GM12891 (cell line): ENCODE results near the gene MTURN.
A peak's percentile ranks its signal among the peaks of the same experiment; 100 is the strongest.

Experiments used
- DNase-seq: peaks from one replicate; pipeline ENCODE4 v3.0.0; 2011; ENCODE audit warnings: low spot score; ENCODE audit not compliant: insufficient read length
- FAIRE-seq: peaks from 2 replicates; lab custom pipeline; 2011; peaks lifted over from hg19 to GRCh38; lab: Jason Lieb, UNC
- PAX5 ChIP-seq: IDR thresholded peaks from 2 replicates; pipeline ENCODE4 v1.6.1; 2011; ENCODE audit warnings: low read length, moderate library complexity, mild to moderate bottlenecking; ENCODE audit not compliant: insufficient read depth, severe bottlenecking
- POLR2A ChIP-seq: IDR thresholded peaks from 2 replicates; pipeline ENCODE4 v1.6.1; 2011; ENCODE audit warnings: low read depth, low read length, control low read depth
- POLR2AphosphoS5 ChIP-seq: IDR thresholded peaks from 2 replicates; pipeline ENCODE4 v1.6.1; 2011; ENCODE audit warnings: low read depth, low read length, control low read depth
- POU2F2 ChIP-seq: IDR thresholded peaks from 2 replicates; pipeline ENCODE4 v1.6.1; 2011; ENCODE audit warnings: low read depth, mild to moderate bottlenecking, control low read depth, low read length, moderate library complexity
- SPI1 ChIP-seq: IDR thresholded peaks from 2 replicates; pipeline ENCODE4 v1.6.1; 2011; ENCODE audit warnings: low read depth, low read length, control low read depth
- TAF1 ChIP-seq: IDR thresholded peaks from 2 replicates; pipeline ENCODE4 v1.6.1; 2011; ENCODE audit warnings: low read depth, low read length, control low read depth

The MTURN gene

GRCh38 chr7:30112103-30112713 lies 22.6 kb upstream of the MTURN start:
- no peak for TF ChIP-seq POU2F2
- TF ChIP-seq SPI1: no peak
- TF ChIP-seq POLR2A: no peak
- no peak for TF ChIP-seq POLR2AphosphoS5
- DNase-seq (no peak), FAIRE-seq (no peak)

- DNase-seq: no peak
- TF ChIP-seq SPI1: no peak
- TF ChIP-seq TAF1: no peak
- no peak for TF ChIP-seq POLR2AphosphoS5
- TF ChIP-seq POU2F2: no peak
- no peak for TF ChIP-seq PAX5
- TF ChIP-seq POLR2A: no peak
- FAIRE-seq: no peak
These were observed 21.6 kb upstream of the MTURN start for GRCh38 chr7:30113144-30113543.

GRCh38 chr7:30114536-30115238 lies 20.1 kb upstream of the MTURN start:
- no peak for TF ChIP-seq PAX5
- TF ChIP-seq SPI1: peak; percentile 61
- DNase-seq (no peak), FAIRE-seq (no peak)

- peak; percentile 94 for FAIRE-seq
- no peak for TF ChIP-seq POLR2A
- TF ChIP-seq TAF1: no peak
- no peak for TF ChIP-seq PAX5
- TF ChIP-seq SPI1: no peak
- TF ChIP-seq POLR2AphosphoS5: no peak
- TF ChIP-seq POU2F2: no peak
- no peak for DNase-seq
These were observed 19.0 kb upstream of the MTURN start for GRCh38 chr7:30115709-30116297.

GRCh38 chr7:30116771-30117170 lies 18.0 kb upstream of the MTURN start:
- TF ChIP-seq PAX5 (no peak), SPI1 (no peak), TAF1 (no peak), POU2F2 (no peak), POLR2A (no peak), POLR2AphosphoS5 (no peak)
- no peak for DNase-seq
- FAIRE-seq: no peak

- DNase-seq (no peak), FAIRE-seq (no peak)
- no peak for TF ChIP-seq SPI1
- TF ChIP-seq POU2F2: no peak
- TF ChIP-seq TAF1: no peak
- TF ChIP-seq POLR2A: no peak
- no peak for TF ChIP-seq POLR2AphosphoS5
- TF ChIP-seq PAX5: no peak
These were observed 16.9 kb upstream of the MTURN start for GRCh38 chr7:30117896-30118295.

- peak; percentile 50 for FAIRE-seq
- no peak for DNase-seq
- TF ChIP-seq SPI1: peak; percentile 89
- TF ChIP-seq PAX5: no peak
- TF ChIP-seq POLR2AphosphoS5: no peak
- TF ChIP-seq POU2F2: no peak
These were observed 14.8 kb upstream of the MTURN start for GRCh38 chr7:30119890-30120577.

GRCh38 chr7:30133736-30134610 lies 813 bp upstream of the MTURN start:
- TF ChIP-seq POU2F2: no peak
- no peak for TF ChIP-seq POLR2AphosphoS5
- TF ChIP-seq PAX5: no peak
- no peak for TF ChIP-seq POLR2A
- TF ChIP-seq SPI1: no peak
- no peak for TF ChIP-seq TAF1
- FAIRE-seq: peak; percentile 33
- DNase-seq: no peak

GRCh38 chr7:30135301-30136116 lies 723 bp downstream of the MTURN start:
- TF ChIP-seq TAF1 (no peak), POU2F2 (no peak), POLR2AphosphoS5 (no peak), SPI1 (no peak), PAX5 (no peak), POLR2A (no peak)
- FAIRE-seq: peak; percentile 52
- peak; percentile 54 for DNase-seq
